HEK293 (cell line): Measurements from ENCODE around the gene ADK.

Experiments used
- BCL6B ChIP-seq: fragments of 450-650 bp; formaldehyde crosslinking; IDR thresholded peaks from 2 replicates; pipeline ENCODE4 v1.5.1; 2017; ENCODE audit warnings: missing biosample characterization, missing genetic modification characterization
- HOXA7 ChIP-seq: sonication (generic); formaldehyde crosslinking; IDR thresholded peaks from 2 replicates; pipeline ENCODE4 v1.8.1; 2022; ENCODE audit warnings: missing genetic modification reagents, borderline replicate concordance
- KLF1 ChIP-seq: fragments of 450-650 bp; formaldehyde crosslinking; IDR thresholded peaks from 2 replicates; pipeline ENCODE4 v1.5.1; 2016; ENCODE audit warnings: missing biosample characterization, missing genetic modification characterization
- PRDM1 ChIP-seq: fragments of 450-650 bp; formaldehyde crosslinking; IDR thresholded peaks from 2 replicates; pipeline ENCODE4; 2016; ENCODE audit warnings: missing biosample characterization, missing genetic modification characterization
- PRDM10 ChIP-seq: fragments of 450-650 bp; formaldehyde crosslinking; IDR thresholded peaks from 2 replicates; pipeline ENCODE4 v1.5.1; 2016; ENCODE audit warnings: missing biosample characterization, missing genetic modification characterization
- SALL2 ChIP-seq: fragments of 450-650 bp; formaldehyde crosslinking; IDR thresholded peaks from 2 replicates; pipeline ENCODE4 v1.5.0; 2017; ENCODE audit warnings: missing biosample characterization, mild to moderate bottlenecking, missing genetic modification characterization, borderline replicate concordance
- ZBTB1 ChIP-seq: fragments of 450-650 bp; formaldehyde crosslinking; IDR thresholded peaks from 2 replicates; pipeline ENCODE4 v1.5.1; 2016; ENCODE audit warnings: missing biosample characterization, missing genetic modification characterization
- ZBTB48 ChIP-seq: fragments of 450-650 bp; formaldehyde crosslinking; IDR thresholded peaks from 2 replicates; pipeline ENCODE4 v1.5.1; 2016; ENCODE audit warnings: missing biosample characterization, missing genetic modification characterization
- ZFP37 ChIP-seq: fragments of 450-650 bp; formaldehyde crosslinking; IDR thresholded peaks from 2 replicates; pipeline ENCODE4 v1.5.1; 2016; ENCODE audit warnings: missing biosample characterization, missing genetic modification characterization
- ZIC2 ChIP-seq: fragments of 450-650 bp; formaldehyde crosslinking; IDR thresholded peaks from 2 replicates; pipeline ENCODE4 v1.5.1; 2016; ENCODE audit warnings: missing biosample characterization, missing genetic modification characterization
- ZNF211 ChIP-seq: fragments of 450-650 bp; formaldehyde crosslinking; IDR thresholded peaks from 2 replicates; pipeline ENCODE4 v1.5.1; 2016; ENCODE audit warnings: low read depth, missing biosample characterization, missing genetic modification characterization
- ZNF221 ChIP-seq: fragments of 450-650 bp; formaldehyde crosslinking; IDR thresholded peaks from 2 replicates; pipeline ENCODE4 v1.5.1; 2017; ENCODE audit warnings: missing biosample characterization, missing genetic modification characterization, borderline replicate concordance
- ZNF26 ChIP-seq: fragments of 450-650 bp; formaldehyde crosslinking; IDR thresholded peaks from 2 replicates; pipeline ENCODE4 v1.5.1; 2016; ENCODE audit warnings: missing biosample characterization, missing genetic modification characterization
- ZNF391 ChIP-seq: fragments of 450-650 bp; formaldehyde crosslinking; IDR thresholded peaks from 2 replicates; pipeline ENCODE4 v1.5.1; 2016; ENCODE audit warnings: low read depth, missing biosample characterization, missing genetic modification characterization, borderline replicate concordance
- ZNF48 ChIP-seq: fragments of 450-650 bp; formaldehyde crosslinking; IDR thresholded peaks from 2 replicates; pipeline ENCODE4 v1.5.1; 2016; ENCODE audit warnings: missing biosample characterization, missing genetic modification characterization
- ZNF501 ChIP-seq: fragments of 450-650 bp; formaldehyde crosslinking; IDR thresholded peaks from 2 replicates; pipeline ENCODE4 v1.5.1; 2016; ENCODE audit warnings: missing biosample characterization, missing genetic modification characterization
- ZNF518A ChIP-seq: fragments of 450-650 bp; formaldehyde crosslinking; conservative IDR thresholded peaks from 2 replicates; pipeline ENCODE4 v1.5.1; 2016; ENCODE audit warnings: low read depth, missing biosample characterization, missing genetic modification characterization
- ZNF600 ChIP-seq: fragments of 450-650 bp; formaldehyde crosslinking; IDR thresholded peaks from 2 replicates; pipeline ENCODE4 v1.5.1; 2016; ENCODE audit warnings: missing biosample characterization, missing genetic modification characterization
- ZNF645 ChIP-seq: fragments of 450-650 bp; formaldehyde crosslinking; IDR thresholded peaks from 2 replicates; pipeline ENCODE4; 2016; ENCODE audit warnings: missing biosample characterization, missing genetic modification characterization
- ZNF670 ChIP-seq: fragments of 450-650 bp; formaldehyde crosslinking; IDR thresholded peaks from 2 replicates; pipeline ENCODE4 v1.5.1; 2016; ENCODE audit warnings: missing biosample characterization, missing genetic modification characterization, low read depth
- ZNF701 ChIP-seq: fragments of 450-650 bp; formaldehyde crosslinking; IDR thresholded peaks from 2 replicates; pipeline ENCODE4 v1.5.1; 2016; ENCODE audit warnings: missing biosample characterization, missing genetic modification characterization
- ZNF792 ChIP-seq: fragments of 450-650 bp; formaldehyde crosslinking; IDR thresholded peaks from 2 replicates; pipeline ENCODE4 v1.5.1; 2016; ENCODE audit warnings: missing biosample characterization, missing genetic modification characterization
- ZSCAN23 ChIP-seq: fragments of 450-650 bp; formaldehyde crosslinking; IDR thresholded peaks from 2 replicates; pipeline ENCODE4 v1.5.1; 2016; ENCODE audit warnings: missing biosample characterization, missing genetic modification characterization
- ZSCAN4 ChIP-seq: fragments of 450-650 bp; formaldehyde crosslinking; IDR thresholded peaks from 2 replicates; pipeline ENCODE4 v1.5.1; 2017; ENCODE audit warnings: missing biosample characterization, missing genetic modification characterization

The ADK gene

GRCh38 chr10:74585231-74586087, 434.4 kb downstream of the ADK start (continued):
- no peak for TF ChIP-seq ZNF518A (tag by site-specific recombination)
- peak; percentile 33; the same call in 1 of the 2 replicates for TF ChIP-seq ZNF501 (tag by site-specific recombination)
- TF ChIP-seq ZNF792: no peak
- peak; percentile 68; the same call in 1 of the 2 replicates for TF ChIP-seq PRDM1
- no peak for TF ChIP-seq ZNF645
- no peak for TF ChIP-seq ZFP37 (tag by site-specific recombination)
- 0 out of 2 replicates have a peak, but pooled peaks have one; percentile 39 for TF ChIP-seq ZNF600
- TF ChIP-seq ZBTB1 (tag by site-specific recombination): no peak
- TF ChIP-seq ZNF221 (tag by site-specific recombination): no peak
- TF ChIP-seq ZIC2 (tag by site-specific recombination): peak; percentile 75
- peak; percentile 84 for TF ChIP-seq KLF1 (tag by site-specific recombination)
- TF ChIP-seq ZBTB48: no peak
- no peak for TF ChIP-seq HOXA7 (CRISPR knock-in tag)
- no peak for TF ChIP-seq ZNF48
- TF ChIP-seq ZNF670 (tag by site-specific recombination): no peak
- no peak; the same call in none of the 2 replicates for TF ChIP-seq ZNF391 (tag by site-specific recombination)
- no peak for TF ChIP-seq ZNF26 (tag by site-specific recombination)
- no peak for TF ChIP-seq BCL6B
- no peak for TF ChIP-seq PRDM10 (tag by site-specific recombination)
- TF ChIP-seq SALL2: no peak
- no peak; the same call in 1 of the 2 replicates for TF ChIP-seq ZSCAN4 (tag by site-specific recombination)
- no peak for TF ChIP-seq ZNF211 (tag by site-specific recombination)
- no peak for TF ChIP-seq ZNF701 (tag by site-specific recombination)
- TF ChIP-seq ZSCAN23 (tag by site-specific recombination): peak; percentile 57; the same call in 1 of the 2 replicates
